NCI-H510A treated with DMSO at 0.1 percent for 48 hours (cell line): ENCODE data around the gene FOXI1.

ENCODE experiments used
- DNase-seq: peaks from one replicate; lab custom pipeline; 2025; lab: John Stamatoyannopoulos, UW

The FOXI1 gene

GRCh38 chr5:170105642-170106611 lies at the start of gene FOXI1:
TSS of gene FOXI1 (plus strand) at chr5:170105897. CDS start at chr5:170105958, 61 bp downstream.
- DNase-seq = peak; percentile 29

GRCh38 chr5:170056561-170057267 lies 49.0 kb upstream of the FOXI1 start:
- no peak for DNase-seq

- no peak for DNase-seq
Measured at GRCh38 chr5:170057311-170057710, 48.4 kb upstream of the FOXI1 start.

- DNase-seq = no peak
Measured at GRCh38 chr5:170059221-170059620, 46.5 kb upstream of the FOXI1 start.

GRCh38 chr5:170067152-170067551 lies 38.5 kb upstream of the FOXI1 start:
- no peak for DNase-seq

- no peak for DNase-seq
Measured at GRCh38 chr5:170067574-170068170, 38.0 kb upstream of the FOXI1 start.

GRCh38 chr5:170069512-170069911 lies 36.2 kb upstream of the FOXI1 start:
- no peak for DNase-seq

GRCh38 chr5:170070556-170071412 lies 34.9 kb upstream of the FOXI1 start:
- DNase-seq = no peak

- DNase-seq = no peak
Measured at GRCh38 chr5:170071748-170072147, 33.9 kb upstream of the FOXI1 start.

- no peak for DNase-seq
Measured at GRCh38 chr5:170075696-170076095, 30.0 kb upstream of the FOXI1 start.

GRCh38 chr5:170076211-170076610 lies 29.5 kb upstream of the FOXI1 start:
- no peak for DNase-seq

GRCh38 chr5:170076739-170077138 lies 29.0 kb upstream of the FOXI1 start:
- no peak for DNase-seq

GRCh38 chr5:170077526-170077925 lies 28.2 kb upstream of the FOXI1 start:
- no peak for DNase-seq

GRCh38 chr5:170078458-170078857 lies 27.2 kb upstream of the FOXI1 start:
- DNase-seq = no peak

- no peak for DNase-seq
Measured at GRCh38 chr5:170078931-170079330, 26.8 kb upstream of the FOXI1 start.

GRCh38 chr5:170080217-170080616 lies 25.5 kb upstream of the FOXI1 start:
- DNase-seq = no peak

- no peak for DNase-seq
Measured at GRCh38 chr5:170080786-170081445, 24.8 kb upstream of the FOXI1 start.

- DNase-seq = no peak
Measured at GRCh38 chr5:170081616-170082015, 24.1 kb upstream of the FOXI1 start.

GRCh38 chr5:170082701-170083100 lies 23.0 kb upstream of the FOXI1 start:
- no peak for DNase-seq

- no peak for DNase-seq
Measured at GRCh38 chr5:170087168-170087817, 18.4 kb upstream of the FOXI1 start.
